ENCODE results near the gene GABARAPL2.

GABARAPL2 gene

GRCh38 chr16:75527825-75528299 lies 38.3 kb upstream of the GABARAPL2 start:
- Histone ChIP-seq H3K4me3 (ENCODE audit: low read depth in 1 of 2, low read length in 2 of 2) (no peak overlapping the region), H4K20me1 (ENCODE audit: insufficient read depth, low read length) (no peaks in the 10 kb centered on the region), H3K9me3 (ENCODE audit: insufficient read depth, low read length, severe bottlenecking) (no peaks in the 10 kb centered on the region), H3K4me2 (ENCODE audit: insufficient read depth, low read length) (no peak overlapping the region), H3K9ac (ENCODE audit: low read depth, low read length) (no peak overlapping the region), H3K79me2 (ENCODE audit: insufficient read depth, low read length) (no peaks in the 10 kb centered on the region), H3K27ac (ENCODE audit: low read length) (no peak overlapping the region), H3K27me3 (ENCODE audit: insufficient read depth, low read length, poor library complexity) (no peaks in the 10 kb centered on the region), H3K36me3 (ENCODE audit: insufficient read depth, low read length) (no peaks in the 10 kb centered on the region), H3K4me1 (ENCODE audit: insufficient read depth, low read length) (no peaks in the 10 kb centered on the region), H2AFZ (ENCODE audit: low read depth, low read length) (no peak overlapping the region)
- ATAC-seq (ENCODE audit: insufficient read depth, low read depth) (no peak), DNase-seq (no peak)
- no peak for TF ChIP-seq EZH2 (IDR thresholded peaks at IDR 0.05; ENCODE audit: borderline replicate concordance, low read depth, low read length, severe bottlenecking)
- TF ChIP-seq, protein P1, sequence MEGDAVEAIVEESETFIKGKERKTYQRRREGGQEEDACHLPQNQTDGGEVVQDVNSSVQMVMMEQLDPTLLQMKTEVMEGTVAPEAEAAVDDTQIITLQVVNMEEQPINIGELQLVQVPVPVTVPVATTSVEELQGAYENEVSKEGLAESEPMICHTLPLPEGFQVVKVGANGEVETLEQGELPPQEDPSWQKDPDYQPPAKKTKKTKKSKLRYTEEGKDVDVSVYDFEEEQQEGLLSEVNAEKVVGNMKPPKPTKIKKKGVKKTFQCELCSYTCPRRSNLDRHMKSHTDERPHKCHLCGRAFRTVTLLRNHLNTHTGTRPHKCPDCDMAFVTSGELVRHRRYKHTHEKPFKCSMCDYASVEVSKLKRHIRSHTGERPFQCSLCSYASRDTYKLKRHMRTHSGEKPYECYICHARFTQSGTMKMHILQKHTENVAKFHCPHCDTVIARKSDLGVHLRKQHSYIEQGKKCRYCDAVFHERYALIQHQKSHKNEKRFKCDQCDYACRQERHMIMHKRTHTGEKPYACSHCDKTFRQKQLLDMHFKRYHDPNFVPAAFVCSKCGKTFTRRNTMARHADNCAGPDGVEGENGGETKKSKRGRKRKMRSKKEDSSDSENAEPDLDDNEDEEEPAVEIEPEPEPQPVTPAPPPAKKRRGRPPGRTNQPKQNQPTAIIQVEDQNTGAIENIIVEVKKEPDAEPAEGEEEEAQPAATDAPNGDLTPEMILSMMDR (IDR thresholded peaks at IDR 0.05; ENCODE audit: borderline replicate concordance, extremely low read depth, low read length, poor library complexity, severe bottlenecking) = no peak

DNA sequence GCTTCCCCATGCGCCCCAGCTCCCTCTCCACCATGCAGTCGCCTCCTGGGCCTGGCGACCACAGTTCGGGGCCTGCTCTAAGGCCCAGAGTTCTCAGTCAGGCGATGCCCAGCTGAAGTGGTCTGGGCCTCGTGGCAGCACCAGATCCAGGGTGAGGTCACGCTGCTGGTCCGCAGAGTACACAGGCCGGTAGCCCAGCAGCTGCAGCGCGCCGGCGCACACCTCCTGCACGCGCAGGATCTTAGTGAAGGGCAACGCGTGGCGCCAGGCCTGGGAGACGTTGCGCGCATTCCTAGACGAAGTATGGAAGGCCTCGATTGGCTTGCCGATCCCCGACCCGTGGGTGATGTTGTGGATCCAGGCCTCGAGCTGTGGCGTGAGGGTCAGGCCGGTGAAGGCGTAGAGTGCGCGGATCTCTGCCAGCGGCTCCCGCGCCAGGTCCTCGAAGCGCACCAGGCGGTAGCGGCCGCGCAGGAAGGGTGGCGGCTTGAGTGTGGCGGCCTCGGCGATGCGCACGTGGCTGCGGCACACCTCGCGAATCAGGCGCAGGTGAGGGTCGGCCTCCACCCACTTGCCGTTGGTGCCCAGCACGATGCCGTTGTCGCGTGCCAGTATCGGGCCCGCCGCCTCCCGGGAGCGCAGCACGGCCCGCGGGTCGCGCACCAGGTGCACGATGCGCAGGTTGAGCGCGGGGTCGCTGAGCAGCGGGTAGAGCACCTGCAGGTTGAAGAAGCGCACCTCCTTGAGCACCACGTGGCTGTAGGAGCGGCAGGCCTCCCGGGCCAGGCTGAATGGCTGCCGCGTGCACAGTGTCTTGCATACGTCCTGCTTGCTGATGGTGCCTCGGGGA lies 36.9 kb upstream of the GABARAPL2 start:
- ATAC-seq (ENCODE audit: insufficient read depth, low read depth) (no peak), DNase-seq (no peak)
- H3K79me2 ChIP-seq (ENCODE audit: insufficient read depth, low read length) = no peaks in the 10 kb centered on the region
- H4K20me1 ChIP-seq (ENCODE audit: insufficient read depth, low read length) = no peaks in the 10 kb centered on the region
- no peaks in the 10 kb centered on the region for H3K36me3 ChIP-seq (ENCODE audit: insufficient read depth, low read length)
- H3K4me3 ChIP-seq (ENCODE audit: low read depth in 1 of 2, low read length in 2 of 2) = no peak overlapping the region
- TF ChIP-seq, protein P1 (IDR thresholded peaks at IDR 0.05; ENCODE audit: borderline replicate concordance, extremely low read depth, low read length, poor library complexity, severe bottlenecking) = no peak
- no peak for TF ChIP-seq EZH2 (IDR thresholded peaks at IDR 0.05; ENCODE audit: borderline replicate concordance, low read depth, low read length, severe bottlenecking)
- H3K27me3 ChIP-seq (ENCODE audit: insufficient read depth, low read length, poor library complexity) = no peaks in the 10 kb centered on the region
- H3K9ac ChIP-seq (ENCODE audit: low read depth, low read length) = no peak overlapping the region
- no peak overlapping the region for H2AFZ ChIP-seq (ENCODE audit: low read depth, low read length)
- no peaks in the 10 kb centered on the region for H3K9me3 ChIP-seq (ENCODE audit: insufficient read depth, low read length, severe bottlenecking)
- H3K4me1 ChIP-seq (ENCODE audit: insufficient read depth, low read length) = no peaks in the 10 kb centered on the region
- H3K4me2 ChIP-seq (ENCODE audit: insufficient read depth, low read length) = no peak overlapping the region
- no peak overlapping the region for H3K27ac ChIP-seq (ENCODE audit: low read length)

DNA sequence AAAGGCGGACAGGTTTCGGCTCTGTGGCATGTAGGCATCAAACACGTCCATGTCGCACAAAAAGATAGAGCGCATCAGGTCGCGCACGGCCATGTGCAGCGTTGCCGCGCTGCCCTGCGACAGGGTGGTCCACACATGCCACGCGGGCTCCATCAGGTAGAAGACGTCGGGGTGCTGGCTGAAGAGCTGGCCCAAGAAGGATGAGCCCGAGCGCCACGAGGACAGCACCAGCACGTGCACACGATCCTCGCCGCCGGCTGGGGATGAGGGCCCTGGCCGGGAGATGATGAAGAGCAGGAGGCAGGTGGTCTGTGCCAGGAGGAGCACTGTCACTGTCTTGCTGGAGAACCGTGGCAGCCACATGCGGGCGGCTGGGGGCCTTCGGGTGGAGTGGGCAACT lies 36.2 kb upstream of the GABARAPL2 start:
- Histone ChIP-seq H3K79me2 (ENCODE audit: insufficient read depth, low read length) (no peaks in the 10 kb centered on the region), H3K4me2 (ENCODE audit: insufficient read depth, low read length) (no peak overlapping the region), H3K9ac (ENCODE audit: low read depth, low read length) (no peak overlapping the region), H4K20me1 (ENCODE audit: insufficient read depth, low read length) (no peaks in the 10 kb centered on the region), H3K4me3 (ENCODE audit: low read depth in 1 of 2, low read length in 2 of 2) (no peak overlapping the region), H3K27me3 (ENCODE audit: insufficient read depth, low read length, poor library complexity) (no peaks in the 10 kb centered on the region), H3K36me3 (ENCODE audit: insufficient read depth, low read length) (no peaks in the 10 kb centered on the region), H2AFZ (ENCODE audit: low read depth, low read length) (no peak overlapping the region), H3K9me3 (ENCODE audit: insufficient read depth, low read length, severe bottlenecking) (no peaks in the 10 kb centered on the region), H3K27ac (ENCODE audit: low read length) (no peak overlapping the region), H3K4me1 (ENCODE audit: insufficient read depth, low read length) (no peaks in the 10 kb centered on the region)
- TF ChIP-seq, protein P1 (IDR thresholded peaks at IDR 0.05; ENCODE audit: borderline replicate concordance, extremely low read depth, low read length, poor library complexity, severe bottlenecking) = no peak
- no peak for TF ChIP-seq EZH2 (IDR thresholded peaks at IDR 0.05; ENCODE audit: borderline replicate concordance, low read depth, low read length, severe bottlenecking)
- no peak for DNase-seq
- ATAC-seq (ENCODE audit: insufficient read depth, low read depth) = no peak

All from DND-41 (cell line).